Nephron (organoid): ENCODE measurements around the gene CHSY3.

Experiments used
- H3K27ac Mint-ChIP-seq, 3 experiments: 2 replicates each; pipeline ENCODE4 v1.8.0; 2020; ENCODE audit warnings: mixed read lengths in 3 of 3, mild to moderate bottlenecking in 2 of 3, moderate library complexity in 1 of 3
- H3K27me3 Mint-ChIP-seq: 2 replicates; pipeline ENCODE4 v1.8.0; 2021; ENCODE audit warnings: low read depth, mild to moderate bottlenecking, moderate library complexity, mixed read lengths
- H3K36me3 Mint-ChIP-seq: 2 replicates; pipeline ENCODE4 v1.8.0; 2020; ENCODE audit warnings: low read depth, mixed read lengths
- H3K4me1 Mint-ChIP-seq: 2 replicates; pipeline ENCODE4 v1.8.0; 2020; ENCODE audit warnings: mixed read lengths
- H3K4me3 Mint-ChIP-seq, 3 experiments: 2 replicates each; pipeline ENCODE4 v1.8.0; 2020; ENCODE audit warnings: mild to moderate bottlenecking in 3 of 3, mixed read lengths in 3 of 3, moderate library complexity in 2 of 3
- H3K9me3 Mint-ChIP-seq: 2 replicates; pipeline ENCODE4 v1.8.0; 2020; ENCODE audit warnings: mixed read lengths
- CTCF ChIP-seq, 3 experiments: fragments of 200-600 bp; sonication (generic); IDR thresholded peaks; one replicate each; pipeline ENCODE4 v1.5.0; 2021; ENCODE audit warnings: antibody characterized with exemption in 3 of 3; ENCODE audit not compliant: unreplicated experiment in 3 of 3

Gene CHSY3

GRCh38 chr5:130025511-130025910 lies 121.2 kb downstream of the CHSY3 start:
- no peaks in the 10 kb centered on the region for H3K27me3 Mint-ChIP-seq
- H3K27ac Mint-ChIP-seq: no peak overlapping the region
- H3K4me1 Mint-ChIP-seq: no peaks in the 10 kb centered on the region
- H3K36me3 Mint-ChIP-seq: no peaks in the 10 kb centered on the region
- H3K4me3 Mint-ChIP-seq: no peak overlapping the region
- TF ChIP-seq CTCF (IDR thresholded peaks at IDR 0.05; ENCODE audit: unreplicated experiment in 3 of 3): no peak
- H3K9me3 Mint-ChIP-seq: no peaks in the 10 kb centered on the region

GRCh38 chr5:130032807-130033206 lies 128.5 kb downstream of the CHSY3 start:
- no peak for TF ChIP-seq CTCF (IDR thresholded peaks at IDR 0.05; ENCODE audit: unreplicated experiment in 3 of 3)
- Mint-ChIP-seq H3K4me3 (no peak overlapping the region), H3K27ac (no peak overlapping the region), H3K36me3 (no peaks in the 10 kb centered on the region), H3K9me3 (no peaks in the 10 kb centered on the region), H3K4me1 (no peaks in the 10 kb centered on the region), H3K27me3 (no peaks in the 10 kb centered on the region)

GRCh38 chr5:130034566-130035210 lies 130.4 kb downstream of the CHSY3 start:
- no peaks in the 10 kb centered on the region for H3K4me1 Mint-ChIP-seq
- H3K27ac Mint-ChIP-seq: no peak overlapping the region
- no peak overlapping the region for H3K4me3 Mint-ChIP-seq
- no peaks in the 10 kb centered on the region for H3K9me3 Mint-ChIP-seq
- TF ChIP-seq CTCF (IDR thresholded peaks at IDR 0.05; ENCODE audit: unreplicated experiment in 3 of 3): no peak
- H3K36me3 Mint-ChIP-seq: no peaks in the 10 kb centered on the region
- H3K27me3 Mint-ChIP-seq: no peaks in the 10 kb centered on the region

- Mint-ChIP-seq H3K27ac (no peak overlapping the region), H3K36me3 (no peaks in the 10 kb centered on the region), H3K27me3 (no peaks in the 10 kb centered on the region), H3K4me3 (no peak overlapping the region), H3K9me3 (no peaks in the 10 kb centered on the region), H3K4me1 (no peaks in the 10 kb centered on the region)
- no peak for TF ChIP-seq CTCF (IDR thresholded peaks at IDR 0.05; ENCODE audit: unreplicated experiment in 3 of 3)
These were observed 131.1 kb downstream of the CHSY3 start for GRCh38 chr5:130035388-130035787.

- no peak for TF ChIP-seq CTCF (IDR thresholded peaks at IDR 0.05; ENCODE audit: unreplicated experiment in 3 of 3)
- Mint-ChIP-seq H3K9me3 (no peaks in the 10 kb centered on the region), H3K27ac (no peak overlapping the region), H3K4me3 (no peak overlapping the region), H3K27me3 (no peaks in the 10 kb centered on the region), H3K36me3 (no peaks in the 10 kb centered on the region), H3K4me1 (no peaks in the 10 kb centered on the region)
These were observed 133.6 kb downstream of the CHSY3 start for GRCh38 chr5:130037905-130038304.

- H3K4me1 Mint-ChIP-seq: no peaks in the 10 kb centered on the region
- TF ChIP-seq CTCF (IDR thresholded peaks at IDR 0.05; ENCODE audit: unreplicated experiment in 3 of 3): no peak
- H3K4me3 Mint-ChIP-seq: no peak overlapping the region
- no peaks in the 10 kb centered on the region for H3K36me3 Mint-ChIP-seq
- no peaks in the 10 kb centered on the region for H3K9me3 Mint-ChIP-seq
- H3K27ac Mint-ChIP-seq: no peak overlapping the region
- no peaks in the 10 kb centered on the region for H3K27me3 Mint-ChIP-seq
These were observed 139.6 kb downstream of the CHSY3 start for GRCh38 chr5:130043834-130044233.
